RWPE1 (cell line): ENCODE data around the gene WDFY4.

ENCODE experiments used
- CTCF ChIA-PET: fragments of 350-600 bp; sonication (Branson Sonifier 250); formaldehyde crosslinking; extraction: SDS; loops from one replicate; lab custom pipeline; 2021; lab: Yijun Ruan, JAX
- POLR2A ChIA-PET: fragments of 400-600 bp; formaldehyde crosslinking; extraction: SDS; loops from one replicate; lab custom pipeline; 2020; ENCODE audit warnings: antibody characterized with exemption; ENCODE audit not compliant: low non-redundant PET; lab: Yijun Ruan, JAX
- DNase-seq: peaks from one replicate; pipeline ENCODE4 v3.0.0; 2012; ENCODE audit warnings: low spot score
- H3K27ac ChIP-seq: fragments of 450-650 bp; 2 replicates; pipeline ENCODE4 v1.5.1; 2017
- CTCF ChIP-seq: fragments of 450-650 bp; conservative IDR thresholded peaks from 2 replicates; pipeline ENCODE4 v1.5.1; 2017; ENCODE audit warnings: low read depth, mild to moderate bottlenecking

The WDFY4 gene

GRCh38 chr10:48693206-48693605, 8.5 kb downstream of the WDFY4 start:
- POLR2A ChIA-PET, result no interaction called here
- DNase-seq, result no peak
- TF ChIP-seq CTCF, result no peak
- no peak overlapping the region for H3K27ac ChIP-seq
- CTCF ChIA-PET, result interaction anchor here (1.0 kb wide), 1 partner anchor 35 kb away, joined by 5 read pairs; no protein-coding TSS in a partner anchor

DNA sequence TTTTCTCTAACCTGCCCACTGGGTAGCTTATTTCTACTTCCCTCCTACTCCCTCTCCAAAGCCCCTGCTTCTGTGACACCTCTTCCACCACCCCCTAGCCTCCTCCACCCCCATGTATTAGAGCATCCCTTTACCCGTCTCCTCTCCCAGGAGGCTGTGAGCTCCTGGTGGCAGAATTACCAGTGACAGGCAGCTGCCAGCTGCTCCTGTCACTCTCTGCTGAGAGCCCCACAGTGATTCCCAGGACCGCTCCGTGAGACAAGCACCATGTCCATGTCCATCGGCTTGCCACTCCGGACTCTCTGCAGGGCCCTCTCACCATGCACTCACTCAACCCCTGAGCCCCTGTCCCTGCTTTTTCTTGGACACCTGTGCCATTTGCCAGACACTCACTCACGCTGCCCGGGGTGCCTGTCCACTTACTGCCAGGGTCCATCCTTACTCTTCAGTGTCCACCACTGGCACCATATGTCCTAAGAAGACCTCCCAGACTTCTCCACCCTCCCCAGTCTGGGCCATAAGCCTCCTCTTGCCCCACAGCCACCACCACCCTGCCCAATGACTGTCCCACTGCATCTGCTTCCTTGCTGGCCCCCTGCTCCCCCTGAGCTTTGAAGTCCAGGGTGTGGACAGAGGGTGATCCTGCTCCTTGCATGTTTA, 9.8 kb downstream of the WDFY4 start:
- ChIA-PET CTCF (no interaction called here), POLR2A (no interaction called here)

GRCh38 chr10:48695636-48696534, 11.2 kb downstream of the WDFY4 start:
- POLR2A ChIA-PET, result no interaction called here
- CTCF ChIA-PET, result no interaction called here
- H3K27ac ChIP-seq, result no peak overlapping the region
- DNase-seq, result no peak
- no peak for TF ChIP-seq CTCF

More for the DNA sequence above, 9.8 kb downstream of the WDFY4 start:
- no peak for TF ChIP-seq CTCF
- no peak for DNase-seq
- H3K27ac ChIP-seq, result no peak overlapping the region

GRCh38 chr10:48696535-48696873, 11.8 kb downstream of the WDFY4 start:
- CTCF ChIA-PET, result no interaction called here
- POLR2A ChIA-PET, result no interaction called here
- no peak for DNase-seq
- no peak for TF ChIP-seq CTCF
- H3K27ac ChIP-seq, result no peak overlapping the region

DNA sequence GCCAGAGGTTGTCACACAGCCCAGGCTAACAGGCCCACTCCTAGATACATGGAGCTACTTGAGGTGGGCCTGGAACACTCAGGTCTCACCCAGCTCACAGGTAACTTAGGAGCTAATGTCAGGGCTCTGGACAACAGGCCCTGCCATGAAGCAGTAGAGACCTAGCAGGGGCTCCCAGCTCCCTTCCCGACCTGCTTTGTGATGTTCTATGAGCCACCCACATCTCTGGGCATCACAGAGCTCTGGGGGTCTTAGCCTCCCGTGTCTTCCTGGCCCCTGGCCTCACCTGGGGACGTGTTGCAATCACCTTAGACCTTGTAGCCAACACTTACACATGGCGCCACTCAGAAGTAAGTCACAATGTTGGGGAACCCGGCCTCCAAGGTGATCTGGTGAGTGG, 12.4 kb downstream of the WDFY4 start:
- ChIA-PET POLR2A (no interaction called here), CTCF (no interaction called here)
- no peak for TF ChIP-seq CTCF
- DNase-seq, result no peak
- H3K27ac ChIP-seq, result no peak overlapping the region

DNA sequence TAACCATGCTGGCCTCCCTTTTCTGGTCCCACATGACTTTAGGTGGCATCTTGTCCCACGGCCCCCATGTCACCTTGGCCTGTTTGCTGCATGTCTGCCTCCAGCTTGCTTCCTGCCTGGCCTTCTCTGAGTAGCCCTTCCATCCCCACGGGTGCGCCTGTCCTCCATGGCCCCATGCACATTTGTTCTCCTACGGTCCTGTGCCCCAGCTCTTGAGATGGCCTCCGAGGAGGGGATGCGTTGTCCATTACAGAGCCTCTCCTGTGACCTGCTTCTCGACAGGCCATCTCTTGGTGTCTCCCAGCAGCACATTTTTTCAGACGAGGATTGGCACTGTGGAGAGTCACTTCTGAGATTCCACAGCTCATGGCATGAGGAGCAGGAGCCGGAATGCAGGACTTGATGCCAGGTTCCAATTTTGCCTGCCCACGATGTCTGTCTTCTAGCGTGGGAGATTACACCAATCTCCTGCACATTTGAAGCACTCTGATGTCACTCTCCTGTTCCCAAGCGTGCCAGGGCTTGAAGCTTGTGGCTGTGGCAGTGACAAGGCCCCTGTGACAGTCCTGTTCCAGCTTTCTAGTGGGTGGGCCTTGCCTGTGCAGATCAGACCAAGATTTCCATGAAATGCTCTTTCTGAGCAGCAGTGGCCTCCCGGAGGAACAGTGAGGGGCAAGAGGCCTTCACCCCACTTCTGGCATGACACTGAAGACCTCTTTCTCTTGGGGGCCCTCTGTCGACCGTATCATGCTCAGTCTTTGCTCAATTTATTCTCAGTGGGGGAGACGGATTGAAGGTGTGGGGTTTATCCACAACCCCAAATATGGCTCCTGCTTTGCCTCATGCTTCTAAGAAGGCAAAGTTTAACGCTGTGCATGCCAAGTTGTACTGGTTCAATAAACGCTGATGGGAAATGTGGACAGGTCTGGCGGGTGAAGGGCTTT, 13.4 kb downstream of the WDFY4 start:
- DNase-seq, result no peak
- CTCF ChIA-PET, result no interaction called here
- H3K27ac ChIP-seq, result no peak overlapping the region
- POLR2A ChIA-PET, result no interaction called here
- no peak for TF ChIP-seq CTCF
